ENCODE results near the gene NPC1. TPM values are rescaled to one million over a fixed set of nuclear protein-coding genes. Genes with fewer than 3 reads are reported as not detected.
"Not testable (repeated sequence)": the region's sequence is repeated elsewhere in the genome, so short reads cannot be mapped to it uniquely, and the experiment has no call there.

NPC1 gene
- total RNA-seq, 2 donors from 2014 or later: 29.9 to 32.3 TPM

DNA sequence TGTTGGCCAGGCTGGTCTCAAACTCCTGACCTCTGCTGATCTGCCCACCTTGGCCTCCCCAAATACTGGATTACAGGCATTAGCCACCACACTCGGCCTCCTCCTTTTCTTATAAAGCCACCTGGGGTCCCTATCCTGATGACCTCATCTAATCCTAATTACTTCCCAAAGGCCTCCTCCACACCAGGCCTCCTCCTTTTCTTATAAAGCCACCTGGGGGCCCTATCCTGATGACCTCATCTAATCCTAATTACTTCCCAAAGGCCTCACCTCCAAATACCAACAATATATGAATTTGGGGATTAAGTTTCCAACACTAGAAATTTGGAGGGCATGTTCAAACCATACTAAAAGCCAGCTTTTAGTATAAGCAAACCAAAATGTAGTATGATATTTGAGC lies 92.7 kb downstream of the NPC1 start:
- no peaks in the 10 kb centered on the region for H3K9me3 ChIP-seq
- no peak overlapping the region for H3K27ac ChIP-seq
- H3K4me3 ChIP-seq: no peak overlapping the region
- no peak overlapping the region for H3K9ac ChIP-seq (ENCODE audit: low read depth in 2 of 2, low read length in 2 of 2)
- TF ChIP-seq, protein P1, sequence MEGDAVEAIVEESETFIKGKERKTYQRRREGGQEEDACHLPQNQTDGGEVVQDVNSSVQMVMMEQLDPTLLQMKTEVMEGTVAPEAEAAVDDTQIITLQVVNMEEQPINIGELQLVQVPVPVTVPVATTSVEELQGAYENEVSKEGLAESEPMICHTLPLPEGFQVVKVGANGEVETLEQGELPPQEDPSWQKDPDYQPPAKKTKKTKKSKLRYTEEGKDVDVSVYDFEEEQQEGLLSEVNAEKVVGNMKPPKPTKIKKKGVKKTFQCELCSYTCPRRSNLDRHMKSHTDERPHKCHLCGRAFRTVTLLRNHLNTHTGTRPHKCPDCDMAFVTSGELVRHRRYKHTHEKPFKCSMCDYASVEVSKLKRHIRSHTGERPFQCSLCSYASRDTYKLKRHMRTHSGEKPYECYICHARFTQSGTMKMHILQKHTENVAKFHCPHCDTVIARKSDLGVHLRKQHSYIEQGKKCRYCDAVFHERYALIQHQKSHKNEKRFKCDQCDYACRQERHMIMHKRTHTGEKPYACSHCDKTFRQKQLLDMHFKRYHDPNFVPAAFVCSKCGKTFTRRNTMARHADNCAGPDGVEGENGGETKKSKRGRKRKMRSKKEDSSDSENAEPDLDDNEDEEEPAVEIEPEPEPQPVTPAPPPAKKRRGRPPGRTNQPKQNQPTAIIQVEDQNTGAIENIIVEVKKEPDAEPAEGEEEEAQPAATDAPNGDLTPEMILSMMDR (IDR thresholded peaks at IDR 0.05): no peak
- intact Hi-C loops (cut with DNase I): no loop called here
- DNase-seq: no peak
- no peaks in the 10 kb centered on the region for H3K36me3 ChIP-seq
- H3K27me3 ChIP-seq: no peaks in the 10 kb centered on the region
- no peaks in the 10 kb centered on the region for H3K4me1 ChIP-seq

DNA sequence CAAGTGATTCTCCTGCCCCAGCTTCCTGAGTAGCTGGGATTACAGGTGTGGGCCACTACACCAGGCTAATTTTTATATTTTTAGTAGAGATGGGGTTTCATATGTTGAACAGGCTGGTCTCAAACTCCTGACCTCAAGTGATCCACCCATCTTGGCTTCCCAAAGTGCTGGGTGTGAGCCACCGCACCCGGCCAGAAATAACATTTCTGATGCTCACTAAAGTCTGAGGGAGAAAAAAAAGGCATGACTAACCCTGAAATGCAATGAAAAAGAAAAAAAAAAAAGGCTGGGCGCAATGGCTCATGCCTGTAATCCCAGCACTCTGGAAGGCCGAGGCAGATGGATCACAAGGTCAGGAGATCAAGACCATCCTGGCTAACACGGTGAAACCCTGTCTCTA lies 96.7 kb downstream of the NPC1 start:
- DNase-seq; H3K4me3 ChIP-seq; H3K27me3 ChIP-seq; H3K4me1 ChIP-seq; H3K36me3 ChIP-seq; H3K9ac ChIP-seq (ENCODE audit: low read depth in 2 of 2, low read length in 2 of 2); intact Hi-C loops (cut with DNase I); H3K9me3 ChIP-seq; H3K27ac ChIP-seq: not testable (repeated sequence)

DNA sequence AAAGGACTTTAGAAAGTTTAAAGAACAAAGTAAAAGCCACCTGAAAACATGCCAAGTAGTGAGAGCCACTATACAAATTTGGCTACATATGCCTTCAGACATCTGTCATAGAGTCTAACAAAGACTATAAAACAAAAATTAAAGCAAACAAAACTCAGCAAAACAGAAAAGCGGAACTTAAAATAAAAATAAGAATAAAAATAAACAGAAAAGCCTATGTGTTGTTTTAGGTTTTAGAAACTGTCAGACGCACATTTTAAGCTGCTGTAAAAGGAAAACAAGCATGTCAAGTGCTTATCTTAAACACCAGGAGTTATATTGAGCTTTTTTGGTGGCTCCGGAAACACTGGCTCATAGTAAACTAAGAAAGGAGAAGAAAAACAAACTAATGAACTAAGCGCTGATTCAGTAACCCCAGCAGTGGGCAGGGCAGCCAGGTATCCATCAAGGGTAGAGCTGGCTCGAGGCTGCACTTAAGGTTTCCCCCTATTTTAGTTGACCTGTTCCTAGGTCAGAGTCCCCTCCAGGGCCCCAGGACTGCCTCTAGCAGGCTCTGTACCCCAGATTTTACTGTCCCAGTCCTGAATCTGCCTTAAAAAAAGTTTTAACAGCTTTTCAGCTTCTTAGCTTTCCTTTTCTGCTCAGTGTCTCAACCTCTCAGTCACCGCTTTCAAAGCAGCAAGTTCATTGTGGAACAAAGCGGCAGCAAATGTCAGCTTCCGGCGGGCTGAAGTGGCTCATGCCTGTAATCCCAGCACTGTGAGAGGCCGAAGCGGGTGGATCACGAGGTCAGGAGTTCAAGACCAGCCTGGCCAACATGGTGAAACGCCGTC lies 98.4 kb downstream of the NPC1 start:
- intact Hi-C loops (cut with DNase I): no loop called here
- Histone ChIP-seq H3K4me3 (peak overlapping the region; percentile 5), H3K4me1 (no peaks in the 10 kb centered on the region), H3K9ac (ENCODE audit: low read depth in 2 of 2, low read length in 2 of 2) (peak overlapping the region; percentile 19 to 26), H3K9me3 (no peaks in the 10 kb centered on the region), H3K36me3 (no peaks in the 10 kb centered on the region), H3K27me3 (no peaks in the 10 kb centered on the region), H3K27ac (peak overlapping the region; percentile 60)
- TF ChIP-seq, protein P1 (IDR thresholded peaks at IDR 0.05): no peak
- peak; percentile 32 for DNase-seq

DNA sequence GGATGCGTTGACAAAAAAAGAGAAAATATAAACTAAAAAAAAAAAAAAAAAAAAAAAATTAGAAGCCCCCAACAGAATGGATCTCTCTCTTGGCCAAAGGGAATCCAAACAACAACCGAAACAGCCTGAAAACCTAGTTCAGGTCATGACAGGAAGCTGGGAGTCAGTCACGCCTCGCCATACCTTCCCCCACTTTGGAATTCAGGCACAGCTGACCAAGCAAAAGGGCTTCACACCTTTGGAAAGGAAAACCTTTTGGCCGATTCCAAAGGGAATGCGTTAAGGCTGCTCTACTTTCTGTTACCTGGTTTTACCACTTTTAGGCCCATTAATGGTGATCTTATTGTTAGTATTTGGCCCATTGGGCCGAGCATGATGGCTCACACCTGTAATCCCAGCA lies 100.9 kb downstream of the NPC1 start:
- TF ChIP-seq, protein P1 (IDR thresholded peaks at IDR 0.05): no peak
- intact Hi-C loops (cut with DNase I): no loop called here
- no peaks in the 10 kb centered on the region for H3K36me3 ChIP-seq
- no peaks in the 10 kb centered on the region for H3K27me3 ChIP-seq
- H3K4me3 ChIP-seq: no peak overlapping the region
- no peak for DNase-seq
- H3K4me1 ChIP-seq: no peaks in the 10 kb centered on the region
- no peaks in the 10 kb centered on the region for H3K9me3 ChIP-seq
- no peak overlapping the region for H3K27ac ChIP-seq
- H3K9ac ChIP-seq (ENCODE audit: low read depth in 2 of 2, low read length in 2 of 2): no peak overlapping the region

DNA sequence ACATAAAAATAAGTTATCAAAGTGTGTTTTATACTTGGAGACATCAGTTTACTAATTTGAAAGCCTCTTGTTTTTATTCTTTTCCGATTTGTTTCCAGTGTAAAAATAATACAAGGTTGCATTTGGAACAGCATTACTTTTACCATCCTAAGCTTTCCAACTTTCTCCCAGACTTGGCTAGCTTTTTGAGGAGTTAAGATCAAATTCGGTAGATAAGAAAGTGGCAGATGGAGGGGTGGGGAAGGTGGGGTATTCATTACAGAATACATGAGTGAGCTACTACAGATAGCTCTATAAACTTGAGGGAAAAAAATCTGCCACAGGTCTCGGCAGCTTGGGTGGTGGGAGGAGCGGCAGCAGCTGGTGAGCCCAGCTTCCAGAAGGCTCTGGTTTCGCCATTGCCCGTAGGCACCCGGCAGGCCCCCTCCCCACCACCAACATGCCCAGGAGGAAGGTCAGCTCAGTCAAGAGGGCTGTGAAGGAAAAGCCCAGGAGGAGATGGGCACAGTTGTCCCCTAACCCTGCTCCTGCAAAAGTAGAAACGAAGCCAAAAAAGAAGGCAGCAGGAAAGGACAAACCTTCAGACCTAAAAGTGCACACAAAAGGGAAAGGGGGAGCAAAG lies 101.6 kb downstream of the NPC1 start:
- intact Hi-C loops (cut with DNase I): no loop called here
- H3K4me3 ChIP-seq: no peak overlapping the region

More for the DNA sequence above, 101.6 kb downstream of the NPC1 start:
- TF ChIP-seq, protein P1 (IDR thresholded peaks at IDR 0.05): no peak
- no peaks in the 10 kb centered on the region for H3K4me1 ChIP-seq
- H3K9me3 ChIP-seq: no peaks in the 10 kb centered on the region
- no peak for DNase-seq
- H3K27ac ChIP-seq: no peak overlapping the region
- no peaks in the 10 kb centered on the region for H3K36me3 ChIP-seq
- no peak overlapping the region for H3K9ac ChIP-seq (ENCODE audit: low read depth in 2 of 2, low read length in 2 of 2)
- H3K27me3 ChIP-seq: no peaks in the 10 kb centered on the region

Other genes starting within 250 kb of the NPC1 start
- gene RIOK3, start 133.2 kb downstream of the NPC1 start, total RNA-seq: 100 to 1,000 TPM in 1 of 2 donors, 10 to 100 TPM in 1; 76.6 to 165 TPM
- 10 to 100 TPM; 28.4 to 34.9 TPM for gene RMC1, start 83.0 kb downstream of the NPC1 start, total RNA-seq
- gene ANKRD29, start 76.4 kb upstream of the NPC1 start, total RNA-seq: 1 to 10 TPM; 1.0 to 1.1 TPM
- gene LAMA3, start 102.9 kb upstream of the NPC1 start, total RNA-seq: 10 to 100 TPM; 31.9 to 41.3 TPM

Data from colonic mucosa (tissue), 4 donors.